Stimulated activated CD4-positive, alpha-beta T cell treated with anti-CD3 and anti-CD28 coated beads, TNF-alpha, amount 100 ng/mL, for 48 hours (primary cell): ENCODE measurements around the gene ODC1.
A peak's percentile ranks its signal among the peaks of the same experiment; 100 is the strongest.

Experiments
- DNase-seq, 3 donors: peaks; one replicate each; pipeline ENCODE4 v3.0.0-alpha.2; 2020; ENCODE audit warnings: low read depth in 3 of 3

The ODC1 gene

GRCh38 chr2:10415048-10415447 is 33.1 kb downstream of the ODC1 start:
- DNase-seq: no peak

GRCh38 chr2:10414591-10414990 is 33.5 kb downstream of the ODC1 start:
- no peak for DNase-seq

GRCh38 chr2:10413991-10414451 is 34.1 kb downstream of the ODC1 start:
- DNase-seq: no peak

GRCh38 chr2:10413503-10413902 is 34.6 kb downstream of the ODC1 start:
- DNase-seq: no peak

GRCh38 chr2:10412380-10412779 is 35.7 kb downstream of the ODC1 start:
- DNase-seq: no peak

GRCh38 chr2:10411557-10411956 is 36.6 kb downstream of the ODC1 start:
- no peak for DNase-seq

- no peak for DNase-seq
These were observed 37.2 kb downstream of the ODC1 start for GRCh38 chr2:10410823-10411437.

- DNase-seq: no peak
These were observed 37.9 kb downstream of the ODC1 start for GRCh38 chr2:10410001-10410822.

GRCh38 chr2:10408649-10409579 is 39.2 kb downstream of the ODC1 start:
- DNase-seq: peak; percentile 63 to 81 (median 72)

GRCh38 chr2:10407841-10408648 is 40.1 kb downstream of the ODC1 start:
- DNase-seq: peak; percentile 35 to 74 (median 68)

GRCh38 chr2:10407432-10407831 is 40.7 kb downstream of the ODC1 start:
- no peak for DNase-seq

GRCh38 chr2:10406491-10407188 is 41.5 kb downstream of the ODC1 start:
- DNase-seq: no peak

GRCh38 chr2:10406016-10406415 is 42.1 kb downstream of the ODC1 start:
- no peak for DNase-seq

GRCh38 chr2:10405448-10405847 is 42.7 kb downstream of the ODC1 start:
- DNase-seq: no peak

- no peak for DNase-seq
These were observed 43.6 kb downstream of the ODC1 start for GRCh38 chr2:10404324-10405143.

GRCh38 chr2:10402653-10403215 is 45.4 kb downstream of the ODC1 start:
- DNase-seq: no peak

GRCh38 chr2:10402062-10402585 is 46.0 kb downstream of the ODC1 start:
- DNase-seq: no peak

GRCh38 chr2:10400978-10401951 is 46.9 kb downstream of the ODC1 start:
- DNase-seq: no peak
